ENCODE measurements around the gene IDI1.
"Not testable (repeated sequence)": the region's sequence is repeated elsewhere in the genome, so short reads cannot be mapped to it uniquely, and the experiment has no call there.

IDI1 gene

GRCh38 chr10:1066734-1067133 is 17.8 kb upstream of the IDI1 start:
- not testable (repeated sequence) for DNase-seq (ENCODE audit: low read depth); H3K4me3 ChIP-seq (ENCODE audit: low read depth, low read length)

GRCh38 chr10:1064964-1065247 is 16.0 kb upstream of the IDI1 start:
- no peak for DNase-seq (ENCODE audit: low read depth)

GRCh38 chr10:1063232-1063865 is 14.4 kb upstream of the IDI1 start:
- DNase-seq (ENCODE audit: low read depth): no peak

More at GRCh38 chr10:1064964-1065247, 16.0 kb upstream of the IDI1 start:
- no peak overlapping the region for H3K4me3 ChIP-seq (ENCODE audit: low read depth, low read length)

GRCh38 chr10:1061930-1062774 is 13.2 kb upstream of the IDI1 start:
- H3K4me3 ChIP-seq (ENCODE audit: low read depth, low read length): no peak overlapping the region
- DNase-seq (ENCODE audit: low read depth): no peak

More at GRCh38 chr10:1063232-1063865, 14.4 kb upstream of the IDI1 start:
- H3K4me3 ChIP-seq (ENCODE audit: low read depth, low read length): no peak overlapping the region

GRCh38 chr10:1059902-1060301 is 11.0 kb upstream of the IDI1 start:
- no peak for DNase-seq (ENCODE audit: low read depth)
- H3K4me3 ChIP-seq (ENCODE audit: low read depth, low read length): no peak overlapping the region

- DNase-seq (ENCODE audit: low read depth): no peak
- H3K4me3 ChIP-seq (ENCODE audit: low read depth, low read length): no peak overlapping the region
Measured at GRCh38 chr10:1058017-1058416, 9.1 kb upstream of the IDI1 start.

- H3K4me3 ChIP-seq (ENCODE audit: low read depth, low read length): peak overlapping the region; percentile 79
- DNase-seq (ENCODE audit: low read depth): no peak
Measured at GRCh38 chr10:1057106-1057657, 8.3 kb upstream of the IDI1 start.

GRCh38 chr10:1056326-1057105 is 7.6 kb upstream of the IDI1 start, which contains the start of gene WDR37:
WDR37 (plus strand) TSS chr10:1056385; CDS start chr10:1072156, 15,771 bp downstream.
- peak; percentile 65 for DNase-seq (ENCODE audit: low read depth)
- H3K4me3 ChIP-seq (ENCODE audit: low read depth, low read length): peak within 1 kb of the TSS; percentile 79

GRCh38 chr10:1054684-1055083 is 5.8 kb upstream of the IDI1 start:
- peak overlapping the region; percentile 0 for H3K4me3 ChIP-seq (ENCODE audit: low read depth, low read length)
- DNase-seq (ENCODE audit: low read depth): no peak

GRCh38 chr10:1050554-1050953 is 1.6 kb upstream of the IDI1 start:
- no peak for DNase-seq (ENCODE audit: low read depth)
- H3K4me3 ChIP-seq (ENCODE audit: low read depth, low read length): peak overlapping the region; percentile 93

- DNase-seq (ENCODE audit: low read depth): no peak
- peak overlapping the region; percentile 93 for H3K4me3 ChIP-seq (ENCODE audit: low read depth, low read length)
Measured at GRCh38 chr10:1050145-1050544, 1.2 kb upstream of the IDI1 start.

- H3K4me3 ChIP-seq (ENCODE audit: low read depth, low read length): peak overlapping the region; percentile 93
Measured at GRCh38 chr10:1049425-1049958, 573 bp upstream of the IDI1 start.

GRCh38 chr10:1048349-1048731 is 579 bp downstream of the IDI1 start:
- no peak for DNase-seq (ENCODE audit: low read depth)
- peak overlapping the region; percentile 93 for H3K4me3 ChIP-seq (ENCODE audit: low read depth, low read length)

More at GRCh38 chr10:1049425-1049958, 573 bp upstream of the IDI1 start:
- DNase-seq (ENCODE audit: low read depth): no peak

GRCh38 chr10:1047937-1048336 is 982 bp downstream of the IDI1 start:
- DNase-seq (ENCODE audit: low read depth): no peak
- H3K4me3 ChIP-seq (ENCODE audit: low read depth, low read length): peak overlapping the region; percentile 93

- no peak for DNase-seq (ENCODE audit: low read depth)
- H3K4me3 ChIP-seq (ENCODE audit: low read depth, low read length): peak overlapping the region; percentile 2
Measured at GRCh38 chr10:1045415-1045814, 3.5 kb downstream of the IDI1 start.

- DNase-seq (ENCODE audit: low read depth): no peak
- no peak overlapping the region for H3K4me3 ChIP-seq (ENCODE audit: low read depth, low read length)
Measured at GRCh38 chr10:1044964-1045363, 4.0 kb downstream of the IDI1 start.

GRCh38 chr10:1044146-1044545 is 4.8 kb downstream of the IDI1 start:
- H3K4me3 ChIP-seq (ENCODE audit: low read depth, low read length): no peak overlapping the region
- DNase-seq (ENCODE audit: low read depth): no peak

- H3K4me3 ChIP-seq (ENCODE audit: low read depth, low read length): no peak overlapping the region
- DNase-seq (ENCODE audit: low read depth): no peak
Measured at GRCh38 chr10:1043532-1043995, 5.4 kb downstream of the IDI1 start.

GRCh38 chr10:1041514-1041913 is 7.4 kb downstream of the IDI1 start:
- H3K4me3 ChIP-seq (ENCODE audit: low read depth, low read length): no peak overlapping the region
- no peak for DNase-seq (ENCODE audit: low read depth)
